Ascending aorta (tissue), 2 donors: ENCODE measurements around the gene AKAP6. TPM values are rescaled to one million over a fixed set of nuclear protein-coding genes. Genes with fewer than 3 reads are reported as not detected.

Source experiments
- DNase-seq, 2 donors: peaks; one replicate each; pipeline ENCODE4 v3.0.0-alpha.2; 2019; ENCODE audit warnings: low spot score in 2 of 2
- H3K27ac ChIP-seq, 2 donors: fragments of 200-600 bp; sonication (generic); one replicate each; pipeline ENCODE4 v1.5.1; 2016 to 2017; ENCODE audit warnings: mild to moderate bottlenecking in 1 of 2
- H3K27me3 ChIP-seq: fragments of 200-600 bp; sonication (generic); one replicate; pipeline ENCODE4 v1.5.1; 2017
- H3K36me3 ChIP-seq, 2 donors: fragments of 200-600 bp; sonication (generic); one replicate each; pipeline ENCODE4 v1.5.1; 2016
- H3K4me1 ChIP-seq, 2 donors: fragments of 200-600 bp; sonication (generic); one replicate each; pipeline ENCODE4 v1.5.1; 2016 to 2017; ENCODE audit warnings: mild to moderate bottlenecking in 1 of 2
- H3K4me3 ChIP-seq, 2 donors: fragments of 200-600 bp; sonication (generic); one replicate each; pipeline ENCODE4 v1.5.1; 2016 to 2017; ENCODE audit warnings: mild to moderate bottlenecking in 1 of 2
- H3K9me3 ChIP-seq, 2 donors: fragments of 200-600 bp; sonication (generic); one replicate each; pipeline ENCODE4 v1.5.1; 2016
- CTCF ChIP-seq, 3 experiments: fragments of 200-600 bp in 2 of 3; fragments of 450-650 bp in 1 of 3; sonication (generic) in 2 of 3; IDR thresholded peaks; one replicate each; pipeline ENCODE4 v1.5.1; 2016 to 2019; ENCODE audit warnings: antibody characterized with exemption in 3 of 3, mild to moderate bottlenecking in 1 of 3, moderate library complexity in 1 of 3
- intact Hi-C: fragments of 100-400 bp; cut with DNase I; formaldehyde crosslinking; loops from one replicate; pipeline ENCODE4 v1.15.1; 2023
- total RNA-seq: library from RNA; depleted of rRNA; stranded (reverse); fragments of >200 nt; gene quantifications from one replicate; pipeline ENCODE4 v1.1.0, GENCODE V29; 2016

The AKAP6 gene
- total RNA-seq, 1 donor from 2014 or later = 21.1 TPM

- Histone ChIP-seq H3K4me3 (peak overlapping the region; percentile 32 to 63), H3K36me3 (no peaks in the 10 kb centered on the region), H3K4me1 (peaks cover 0 to 8% of the 10 kb centered on the region in 2 donors), H3K27me3 (no peaks in the 10 kb centered on the region), H3K27ac (peak overlapping the region; percentile 76 to 85), H3K9me3 (no peaks in the 10 kb centered on the region)
- no peak for DNase-seq
- no peak for TF ChIP-seq CTCF (IDR thresholded peaks at IDR 0.05)
- intact Hi-C loops = loop anchor here (5.0 to 10.0 kb wide), 4 partner anchors 32 to 358 kb away; partner anchors contain the start of gene ARHGAP5
Observed at GRCh38 chr14:32434880-32435279, 105.8 kb downstream of the AKAP6 start.

GRCh38 chr14:32435411-32435810, 106.3 kb downstream of the AKAP6 start:
- Histone ChIP-seq H3K4me1 (peaks cover 0 to 8% of the 10 kb centered on the region in 2 donors), H3K27ac (peak overlapping the region; percentile 76 to 85), H3K4me3 (peak overlapping the region; percentile 22 to 63), H3K27me3 (no peaks in the 10 kb centered on the region), H3K9me3 (no peaks in the 10 kb centered on the region), H3K36me3 (no peaks in the 10 kb centered on the region)
- intact Hi-C loops = loop anchor here (10.0 kb wide), 1 partner anchor 181 kb away; no protein-coding TSS in a partner anchor
- no peak for TF ChIP-seq CTCF (IDR thresholded peaks at IDR 0.05)
- DNase-seq = no peak

GRCh38 chr14:32436993-32437392, 107.9 kb downstream of the AKAP6 start:
- H3K4me1 ChIP-seq = peaks cover 0 to 8% of the 10 kb centered on the region in 2 donors
- intact Hi-C loops = loop anchor here (10.0 kb wide), 1 partner anchor 182 kb away; no protein-coding TSS in a partner anchor
- peak overlapping the region; percentile 76 to 85 for H3K27ac ChIP-seq
- DNase-seq = no peak
- H3K27me3 ChIP-seq = no peaks in the 10 kb centered on the region
- H3K36me3 ChIP-seq = no peaks in the 10 kb centered on the region
- H3K9me3 ChIP-seq = no peaks in the 10 kb centered on the region
- peak overlapping the region; percentile 1 to 63 for H3K4me3 ChIP-seq
- no peak for TF ChIP-seq CTCF (IDR thresholded peaks at IDR 0.05)

GRCh38 chr14:32438517-32438916, 109.4 kb downstream of the AKAP6 start:
- no peaks in the 10 kb centered on the region for H3K36me3 ChIP-seq
- H3K27me3 ChIP-seq = no peaks in the 10 kb centered on the region
- no peak for DNase-seq
- TF ChIP-seq CTCF (IDR thresholded peaks at IDR 0.05) = no peak
- peaks cover 0 to 8% of the 10 kb centered on the region in 2 donors for H3K4me1 ChIP-seq
- H3K9me3 ChIP-seq = no peaks in the 10 kb centered on the region
- H3K27ac ChIP-seq = peak overlapping the region; percentile 63 to 85
- intact Hi-C loops = loop anchor here (10.0 kb wide), 1 partner anchor 184 kb away; no protein-coding TSS in a partner anchor
- peak overlapping the region in 1 of 2 donors; percentile 63 for H3K4me3 ChIP-seq

- no peak for DNase-seq
- Histone ChIP-seq H3K27ac (no peak overlapping the region), H3K27me3 (no peaks in the 10 kb centered on the region), H3K4me3 (no peak overlapping the region), H3K9me3 (no peaks in the 10 kb centered on the region), H3K36me3 (no peaks in the 10 kb centered on the region), H3K4me1 (peaks cover 0 to 14% of the 10 kb centered on the region in 2 donors)
- intact Hi-C loops = no loop called here
- no peak for TF ChIP-seq CTCF (IDR thresholded peaks at IDR 0.05)
Observed at GRCh38 chr14:32443890-32444661, 115.0 kb downstream of the AKAP6 start.
